CD4-positive, alpha-beta T cell treated with Interleukin-15 for 1 hour (primary cell): ENCODE results near the gene SLC9A4.

ENCODE experiments used
- DNase-seq: peaks from one replicate; pipeline ENCODE4 v3.0.0-alpha.2; 2020

SLC9A4 gene, protein sequence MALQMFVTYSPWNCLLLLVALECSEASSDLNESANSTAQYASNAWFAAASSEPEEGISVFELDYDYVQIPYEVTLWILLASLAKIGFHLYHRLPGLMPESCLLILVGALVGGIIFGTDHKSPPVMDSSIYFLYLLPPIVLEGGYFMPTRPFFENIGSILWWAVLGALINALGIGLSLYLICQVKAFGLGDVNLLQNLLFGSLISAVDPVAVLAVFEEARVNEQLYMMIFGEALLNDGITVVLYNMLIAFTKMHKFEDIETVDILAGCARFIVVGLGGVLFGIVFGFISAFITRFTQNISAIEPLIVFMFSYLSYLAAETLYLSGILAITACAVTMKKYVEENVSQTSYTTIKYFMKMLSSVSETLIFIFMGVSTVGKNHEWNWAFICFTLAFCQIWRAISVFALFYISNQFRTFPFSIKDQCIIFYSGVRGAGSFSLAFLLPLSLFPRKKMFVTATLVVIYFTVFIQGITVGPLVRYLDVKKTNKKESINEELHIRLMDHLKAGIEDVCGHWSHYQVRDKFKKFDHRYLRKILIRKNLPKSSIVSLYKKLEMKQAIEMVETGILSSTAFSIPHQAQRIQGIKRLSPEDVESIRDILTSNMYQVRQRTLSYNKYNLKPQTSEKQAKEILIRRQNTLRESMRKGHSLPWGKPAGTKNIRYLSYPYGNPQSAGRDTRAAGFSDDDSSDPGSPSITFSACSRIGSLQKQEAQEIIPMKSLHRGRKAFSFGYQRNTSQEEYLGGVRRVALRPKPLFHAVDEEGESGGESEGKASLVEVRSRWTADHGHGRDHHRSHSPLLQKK

GRCh38 chr2:102473020-102473419 lies at the start of gene SLC9A4:
SLC9A4 (plus strand) TSS chr2:102473226; CDS start chr2:102473760, 534 bp downstream.
- peak; percentile 37 for DNase-seq

- DNase-seq, result no peak
Observed at GRCh38 chr2:102423368-102423767, 49.7 kb upstream of the SLC9A4 start.

- no peak for DNase-seq
Observed at GRCh38 chr2:102424754-102425153, 48.3 kb upstream of the SLC9A4 start.

DNA sequence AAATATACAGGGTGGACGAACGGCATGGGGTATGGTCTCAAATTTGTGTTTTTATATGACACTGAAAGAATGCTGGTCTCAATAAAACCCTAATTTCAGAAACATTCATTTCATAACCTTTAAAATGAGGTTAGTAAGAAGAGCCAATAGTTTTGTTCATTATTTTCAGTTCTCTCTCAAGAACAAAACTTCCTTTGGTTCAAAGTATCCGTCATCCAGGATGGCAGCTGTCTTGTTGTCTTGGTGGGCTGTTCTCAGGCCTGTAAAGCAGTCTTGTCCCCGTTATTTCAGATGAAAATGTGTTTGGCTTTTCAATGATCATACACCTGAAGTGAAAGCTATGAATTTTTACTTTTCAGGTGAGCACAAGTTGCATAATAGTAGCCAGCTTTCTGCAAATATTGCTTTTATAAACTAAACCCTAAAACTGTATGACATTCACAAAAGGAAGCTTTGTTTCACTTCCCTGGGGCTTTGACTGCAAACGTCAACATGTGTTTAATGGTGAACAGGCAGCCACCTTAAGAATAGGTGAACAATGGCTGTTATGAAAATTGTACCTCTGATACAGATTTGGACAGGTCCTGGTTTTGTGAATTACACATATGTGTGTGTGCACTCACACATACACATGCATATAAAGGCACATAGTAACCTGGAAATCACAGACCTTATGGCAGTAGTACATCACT lies 47.4 kb upstream of the SLC9A4 start:
- DNase-seq, result no peak

GRCh38 chr2:102427249-102427648 lies 45.8 kb upstream of the SLC9A4 start:
- no peak for DNase-seq

GRCh38 chr2:102428573-102428972 lies 44.5 kb upstream of the SLC9A4 start:
- DNase-seq, result no peak

DNA sequence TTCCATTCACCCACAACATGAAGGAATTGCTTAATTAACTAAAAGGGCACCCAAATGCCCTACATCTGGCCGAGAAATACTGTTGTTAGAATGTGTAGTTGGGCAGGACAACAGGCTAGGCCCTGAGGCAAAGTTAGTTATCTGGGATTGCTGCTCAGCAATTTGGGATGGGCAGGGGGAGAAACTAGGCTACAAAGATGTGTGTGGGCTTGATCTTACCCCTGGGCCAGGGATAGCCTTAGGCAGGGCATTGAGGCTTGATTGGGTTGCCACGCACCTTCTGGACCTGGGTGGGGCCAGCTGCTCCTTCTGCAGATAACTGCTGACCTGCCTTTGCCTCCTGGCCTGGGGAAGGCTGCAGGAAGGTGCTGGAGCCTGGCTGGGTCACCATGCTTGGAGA lies 40.6 kb upstream of the SLC9A4 start:
- no peak for DNase-seq

DNA sequence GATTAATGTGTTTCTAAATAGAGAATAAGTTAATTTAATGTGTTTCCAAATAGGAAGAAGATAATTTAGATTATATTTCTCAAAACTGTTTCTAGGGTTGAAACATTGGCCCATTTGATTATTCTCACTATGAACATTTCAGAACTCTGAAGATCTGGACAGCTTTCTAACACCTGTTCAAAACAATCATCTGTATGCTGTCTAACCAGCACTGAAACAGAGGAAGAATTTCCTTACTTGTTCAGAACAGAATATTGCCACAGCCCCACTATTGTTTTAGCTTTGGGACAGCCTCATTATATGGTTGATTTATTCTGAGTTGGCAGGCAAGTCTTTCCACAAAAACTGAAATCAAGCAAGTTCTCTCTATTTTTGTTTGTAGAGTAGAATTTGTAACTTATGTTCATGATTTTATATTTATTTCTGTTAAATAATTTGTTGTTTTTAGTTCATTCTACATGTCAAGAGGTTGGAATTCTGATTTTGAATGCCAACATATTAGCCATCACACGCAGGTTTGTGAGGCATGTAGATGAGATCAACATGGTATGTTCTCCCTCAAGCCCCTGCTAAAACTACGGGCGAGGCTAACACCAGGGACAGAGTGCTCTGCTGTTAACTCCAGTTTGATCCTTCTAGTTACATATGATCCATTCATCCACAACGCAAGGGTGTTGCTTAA lies 38.9 kb upstream of the SLC9A4 start:
- DNase-seq, result no peak

- no peak for DNase-seq
Observed at GRCh38 chr2:102434655-102435381, 38.2 kb upstream of the SLC9A4 start.

- no peak for DNase-seq
Observed at GRCh38 chr2:102435741-102436140, 37.3 kb upstream of the SLC9A4 start.

- DNase-seq, result no peak
Observed at GRCh38 chr2:102436323-102436722, 36.7 kb upstream of the SLC9A4 start.

- DNase-seq, result no peak
Observed at GRCh38 chr2:102437122-102437521, 35.9 kb upstream of the SLC9A4 start.

DNA sequence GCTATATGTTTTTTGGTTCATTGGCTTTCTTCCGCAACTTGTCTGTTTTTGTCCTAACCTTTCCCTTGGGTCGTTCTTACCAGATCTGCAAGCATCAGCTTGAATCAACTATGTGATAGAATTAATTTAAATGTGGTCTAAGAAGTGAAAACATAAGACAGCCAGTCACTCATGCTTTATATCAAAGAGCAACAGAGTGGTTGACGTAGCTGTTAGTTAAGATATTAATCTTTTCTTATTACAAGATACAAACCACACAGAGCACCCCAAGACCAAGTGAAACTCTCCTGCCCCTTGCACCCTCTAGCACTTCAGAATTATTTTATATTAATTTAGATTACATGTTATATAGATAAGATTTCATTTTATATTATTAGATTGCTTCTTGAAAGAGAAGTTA lies 34.9 kb upstream of the SLC9A4 start:
- no peak for DNase-seq

DNA sequence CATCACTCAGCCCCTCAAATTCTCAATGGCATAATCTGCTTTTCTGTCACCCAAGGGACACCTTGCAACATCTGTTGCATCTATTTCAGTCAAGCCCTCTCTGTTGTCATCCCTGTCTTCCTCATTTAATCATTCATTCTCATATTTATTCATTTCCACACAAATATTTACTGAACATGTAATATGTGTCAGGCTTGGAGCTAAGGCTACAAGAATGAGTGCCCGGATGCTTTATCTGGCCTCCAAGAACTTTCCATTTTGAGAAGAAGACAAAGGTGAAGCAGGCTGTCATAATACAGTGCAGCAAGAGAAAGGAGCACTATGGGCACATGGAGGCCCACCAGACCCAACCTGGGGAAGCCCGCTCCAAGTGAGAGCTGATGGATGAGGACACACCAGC lies 34.4 kb upstream of the SLC9A4 start:
- no peak for DNase-seq

DNA sequence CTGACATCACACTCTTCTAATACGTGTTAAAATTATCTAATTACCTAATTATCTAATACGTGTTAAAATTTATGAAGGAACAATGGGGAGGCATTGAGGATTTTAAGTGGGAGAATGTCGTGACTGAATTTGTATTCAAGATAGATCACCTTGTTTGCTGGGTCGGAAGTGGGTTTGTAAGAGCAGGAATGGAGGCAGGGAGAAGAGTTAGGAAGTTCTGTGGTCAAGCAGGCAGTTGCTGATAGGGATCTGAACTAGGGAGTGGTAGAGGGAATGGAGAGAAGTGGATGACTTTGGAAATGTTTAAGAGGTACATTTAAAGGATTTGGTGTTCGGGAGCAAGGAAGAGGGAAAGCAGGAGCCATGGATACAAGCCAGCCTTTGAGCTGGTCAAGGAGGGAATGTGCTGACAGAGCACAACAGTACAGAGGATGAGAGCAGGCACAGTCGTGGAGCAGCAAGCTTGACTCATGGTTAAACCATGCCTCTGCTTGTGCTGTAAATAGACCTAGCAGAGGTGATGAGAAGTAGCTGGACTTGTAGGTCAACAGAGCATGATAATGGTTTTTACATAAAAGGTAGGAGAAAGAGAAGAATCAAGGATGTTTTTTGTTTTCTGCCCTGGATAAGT lies 33.8 kb upstream of the SLC9A4 start:
- no peak for DNase-seq

DNA sequence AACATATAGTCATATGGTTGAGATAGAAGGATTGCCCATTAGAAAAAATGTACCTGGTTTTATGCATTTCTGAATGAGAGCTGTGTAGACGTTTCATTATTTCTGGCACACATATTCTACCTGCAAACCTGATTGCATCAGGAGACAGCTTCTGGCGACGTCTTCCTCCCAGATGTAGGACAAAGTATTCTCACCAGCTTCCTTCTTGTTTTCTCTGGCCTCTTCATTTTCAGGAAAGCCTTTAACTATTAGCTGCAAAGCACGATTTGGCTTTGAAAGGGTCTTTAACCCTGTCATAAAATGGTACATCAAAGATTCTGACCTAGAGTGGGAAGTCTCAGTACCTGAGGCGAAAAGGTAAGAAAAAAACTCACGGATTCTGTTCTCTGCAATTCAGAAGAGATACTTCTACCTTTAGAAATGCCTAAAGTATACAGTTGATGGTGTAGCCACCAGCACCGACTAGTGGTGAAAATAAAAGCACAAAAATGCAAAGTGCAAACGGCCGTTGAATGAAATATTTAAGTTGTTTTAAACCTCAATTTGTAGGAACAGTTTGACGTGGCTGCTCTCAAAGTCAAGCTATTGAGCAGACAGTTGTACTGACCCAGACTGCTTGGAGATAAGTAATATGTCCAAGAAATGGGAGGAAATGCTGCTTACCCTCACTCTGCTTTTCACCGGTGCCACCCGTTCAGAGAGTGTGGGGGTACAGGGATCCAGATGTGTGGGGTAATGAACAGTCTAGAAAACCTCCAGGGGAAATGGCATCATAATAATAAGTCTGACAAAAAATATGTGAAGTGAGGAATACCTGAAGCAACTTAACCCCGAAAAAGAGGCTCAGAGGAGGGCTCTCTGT lies 29.8 kb upstream of the SLC9A4 start:
- peak; percentile 22 for DNase-seq

- no peak for DNase-seq
Observed at GRCh38 chr2:102444233-102444632, 28.8 kb upstream of the SLC9A4 start.

GRCh38 chr2:102446936-102447335 lies 26.1 kb upstream of the SLC9A4 start:
- DNase-seq, result no peak

- DNase-seq, result peak; percentile 34
Observed at GRCh38 chr2:102449370-102449974, 23.6 kb upstream of the SLC9A4 start.

GRCh38 chr2:102451968-102452367 lies 21.1 kb upstream of the SLC9A4 start:
- DNase-seq, result no peak
